HG03045 (cell line): ENCODE data around the gene LCP1.
"Not testable (repeated sequence)": the region's sequence is repeated elsewhere in the genome, so short reads cannot be mapped to it uniquely, and the experiment has no call there.

Experiments
- ATAC-seq: cut with Tn5 transposase; IDR thresholded peaks from one replicate; pipeline ENCODE4 v1.9.1; 2021; ENCODE audit warnings: mild to moderate bottlenecking, moderate library complexity; ENCODE audit not compliant: unreplicated experiment

The LCP1 gene

GRCh38 chr13:46162741-46163140 lies 19.2 kb downstream of the LCP1 start:
- ATAC-seq = not testable (repeated sequence)

- no peak for ATAC-seq
These were observed 21.4 kb downstream of the LCP1 start for GRCh38 chr13:46160471-46161066.

DNA sequence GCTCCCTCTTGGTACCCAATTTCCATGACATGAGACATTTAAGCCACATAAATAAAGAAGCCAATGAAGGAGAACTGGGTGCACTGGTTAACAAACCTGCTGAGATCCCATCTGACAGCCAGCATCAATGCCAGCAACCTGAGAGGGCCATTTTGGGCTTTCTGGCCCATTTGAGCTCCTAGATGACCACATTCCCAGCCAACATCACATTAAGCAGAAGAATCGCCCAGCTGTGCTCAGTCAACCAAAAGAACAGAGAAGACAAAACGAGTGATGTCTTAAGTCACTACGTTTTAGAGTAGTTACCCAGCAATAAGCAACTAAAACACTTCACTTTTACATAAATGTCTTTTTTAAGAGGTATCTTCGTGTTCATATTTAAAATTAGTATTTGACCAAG lies 21.9 kb downstream of the LCP1 start:
- no peak for ATAC-seq

- ATAC-seq = no peak
These were observed 23.0 kb downstream of the LCP1 start for GRCh38 chr13:46158983-46159382.

DNA sequence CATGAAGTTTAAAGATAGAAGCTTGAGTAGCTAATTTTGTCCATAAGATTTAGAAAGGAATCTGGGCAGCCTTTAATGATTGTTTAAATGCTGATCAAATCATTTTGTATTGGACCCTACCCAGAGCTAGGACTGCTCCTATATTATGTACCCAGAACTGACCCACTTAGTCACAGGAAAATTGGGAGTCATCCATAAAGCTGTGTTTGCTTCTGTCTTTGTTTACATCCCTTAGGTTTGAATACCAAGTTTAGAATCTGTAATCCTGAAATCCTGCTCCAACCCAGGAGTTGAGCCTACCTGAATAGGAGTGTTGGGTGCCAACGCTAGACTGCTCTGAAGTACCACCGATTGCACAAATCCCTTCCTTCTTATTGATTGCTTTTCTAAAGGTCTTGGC lies 23.8 kb downstream of the LCP1 start:
- ATAC-seq = no peak

GRCh38 chr13:46154136-46154801 lies 27.7 kb downstream of the LCP1 start:
- ATAC-seq = no peak

- no peak for ATAC-seq
These were observed 29.2 kb downstream of the LCP1 start for GRCh38 chr13:46152627-46153328.

GRCh38 chr13:46150134-46150693 lies 31.8 kb downstream of the LCP1 start:
- ATAC-seq = no peak

- ATAC-seq = no peak
These were observed 32.5 kb downstream of the LCP1 start for GRCh38 chr13:46149272-46150133.

GRCh38 chr13:46146898-46147297 lies 35.1 kb downstream of the LCP1 start:
- ATAC-seq = no peak

- ATAC-seq = no peak
These were observed 36.0 kb downstream of the LCP1 start for GRCh38 chr13:46145950-46146349.

GRCh38 chr13:46145135-46145534 lies 36.8 kb downstream of the LCP1 start:
- no peak for ATAC-seq

DNA sequence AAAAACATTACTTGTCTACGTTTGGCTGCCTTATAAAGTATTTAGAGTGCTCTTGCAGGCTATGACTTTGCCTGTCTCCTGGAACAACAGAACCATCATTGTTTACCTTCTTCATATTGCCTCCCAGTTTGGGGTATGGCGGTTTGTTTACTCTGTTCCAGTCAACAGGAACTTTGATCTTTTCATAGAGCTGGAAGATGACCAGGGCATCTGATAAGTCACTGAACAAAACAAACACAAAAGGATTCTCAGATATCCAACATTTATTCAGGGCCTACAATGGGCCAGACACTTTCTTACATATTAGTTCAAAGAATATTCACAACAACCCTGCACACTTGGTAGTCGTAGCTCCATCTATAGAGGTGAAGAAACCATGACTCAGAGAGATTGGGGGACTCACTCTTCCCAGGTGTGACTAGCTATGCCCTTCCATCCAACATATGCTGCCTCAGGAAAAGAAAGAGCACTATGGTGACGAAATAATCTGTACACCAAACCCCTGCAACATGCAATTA lies 38.7 kb downstream of the LCP1 start:
- no peak for ATAC-seq

DNA sequence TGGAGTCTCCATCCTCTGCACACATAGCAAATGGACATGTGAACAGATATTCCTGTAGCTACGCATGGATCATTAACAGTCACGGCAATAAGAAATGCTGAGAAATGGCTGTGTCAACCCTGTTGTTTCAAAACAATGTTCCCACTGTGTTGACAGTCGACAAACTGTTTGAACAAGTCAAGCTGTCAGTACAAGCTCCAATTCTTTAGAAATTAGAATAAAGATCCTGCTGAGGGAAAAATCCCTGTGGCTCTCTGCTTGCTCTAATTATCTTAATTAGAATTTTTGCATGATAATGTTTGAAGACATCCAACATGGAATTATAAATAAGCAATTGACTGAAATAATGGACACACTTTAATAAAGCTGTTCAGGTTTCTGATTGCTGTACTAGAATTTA lies 39.2 kb downstream of the LCP1 start:
- no peak for ATAC-seq

- no peak for ATAC-seq
These were observed 41.9 kb downstream of the LCP1 start for GRCh38 chr13:46140044-46140443.

DNA sequence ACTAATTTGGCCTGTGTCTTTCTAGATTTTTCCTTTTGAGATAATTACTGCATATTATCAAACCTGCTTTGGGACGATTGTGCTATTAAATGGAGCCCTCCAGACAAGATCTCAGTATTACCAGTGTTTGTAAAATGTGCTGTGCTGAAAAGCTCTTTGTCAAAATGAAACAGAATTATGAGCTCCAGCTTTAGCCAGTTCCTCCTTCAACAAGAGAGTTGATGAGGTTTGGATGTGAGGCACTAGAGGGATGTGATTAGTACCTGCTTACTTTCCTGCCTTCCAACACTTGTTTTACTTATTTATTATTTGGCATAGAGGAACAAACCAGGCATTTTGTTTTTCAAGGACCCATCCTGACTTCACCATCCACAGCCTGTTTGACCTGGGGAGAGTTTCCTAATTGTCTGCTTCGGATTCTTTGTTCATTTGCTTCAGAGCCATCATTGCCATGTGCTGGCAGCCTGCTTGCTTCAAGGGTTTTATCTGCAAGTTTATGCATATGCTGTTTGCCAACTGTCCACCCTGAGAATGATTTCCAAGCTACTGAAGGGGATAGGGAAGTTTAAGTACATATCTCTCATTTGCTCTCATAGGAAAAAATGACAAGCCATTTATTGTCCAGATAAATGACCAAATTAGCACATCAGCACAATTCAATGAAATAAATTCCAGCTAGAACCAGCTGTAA lies 44.2 kb downstream of the LCP1 start:
- no peak for ATAC-seq

DNA sequence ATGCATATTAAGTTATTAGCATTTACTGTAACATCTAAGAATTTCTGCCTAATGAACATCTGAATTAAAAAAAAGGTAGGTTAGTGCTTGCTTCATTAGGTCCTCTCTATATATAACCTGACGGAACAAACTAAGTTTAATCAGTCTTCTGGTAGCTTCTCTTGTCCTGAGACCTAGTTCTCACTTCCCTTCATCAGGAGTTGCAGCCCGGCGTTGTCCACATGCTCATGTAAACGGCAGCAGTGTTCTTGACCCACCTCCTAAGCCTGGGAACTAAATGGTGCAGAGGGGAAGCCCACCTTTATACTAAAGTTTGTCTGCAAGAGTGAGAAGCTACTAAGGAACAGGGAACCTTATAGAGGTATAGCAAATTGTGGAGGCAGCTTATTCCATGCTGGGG lies 45.3 kb downstream of the LCP1 start:
- no peak for ATAC-seq

DNA sequence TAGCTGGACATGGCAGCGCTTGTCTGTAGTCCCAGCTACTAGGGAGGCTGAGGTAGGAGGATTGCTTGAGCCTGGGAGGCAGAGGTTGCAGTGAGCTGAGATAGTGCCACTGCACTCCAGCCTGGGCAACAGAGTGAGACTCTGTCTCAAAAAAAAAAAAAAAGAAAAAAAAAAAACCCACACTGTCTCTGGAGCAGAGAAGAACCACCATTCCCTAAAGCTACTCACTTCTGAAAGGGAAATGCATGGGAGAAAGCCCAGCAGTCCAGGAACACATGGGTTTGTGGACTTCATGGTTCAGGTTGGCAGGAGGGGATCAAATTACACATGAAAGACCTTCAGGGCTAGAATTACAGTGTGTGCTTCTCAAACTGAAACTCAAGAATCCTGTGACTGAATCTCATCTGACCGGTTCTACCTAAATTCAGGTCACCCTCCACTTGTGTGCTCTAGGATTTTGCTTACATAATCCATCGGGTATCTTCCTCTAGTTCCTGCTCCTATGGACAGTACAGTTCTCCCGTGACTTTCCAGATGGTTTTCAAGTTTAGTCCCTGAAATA lies 46.9 kb downstream of the LCP1 start:
- ATAC-seq = no peak

- ATAC-seq = no peak
These were observed 47.5 kb downstream of the LCP1 start for GRCh38 chr13:46134494-46134893.

DNA sequence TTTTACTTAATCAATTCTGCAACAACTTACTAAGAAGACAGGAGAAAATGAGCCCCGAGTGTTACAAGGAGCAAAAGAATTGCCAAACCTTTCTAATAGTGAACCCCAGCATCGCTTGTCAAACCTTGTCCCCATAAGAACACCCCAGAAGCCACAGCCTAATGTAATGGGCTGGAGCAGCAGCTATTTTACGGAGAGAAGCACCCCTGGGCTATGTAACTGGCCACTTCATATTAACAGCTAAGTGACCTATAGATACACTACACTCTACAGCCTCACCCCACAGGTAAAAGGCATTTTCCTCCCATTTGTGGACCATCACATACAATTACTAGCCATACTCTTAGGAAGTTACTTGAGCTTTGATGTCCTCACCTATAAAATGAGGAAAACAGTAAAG lies 49.9 kb downstream of the LCP1 start:
- ATAC-seq = no peak
